Sigmoid colon (tissue), 4 donors: ENCODE results near the gene WNT3.

Source experiments
- EP300 ChIP-seq, 4 donors: sonication (generic); formaldehyde crosslinking; IDR thresholded peaks; one replicate each; pipeline ENCODE4 v1.6.1; 2017; ENCODE audit warnings: antibody characterized with exemption in 4 of 4
- POLR2A ChIP-seq, 2 donors: fragments of 450-650 bp; IDR thresholded peaks; one replicate each; pipeline ENCODE4 v1.6.1; 2016; ENCODE audit warnings: antibody characterized with exemption in 2 of 2, mild to moderate bottlenecking in 2 of 2, moderate library complexity in 2 of 2
- POLR2AphosphoS5 ChIP-seq, 4 donors: sonication (generic); formaldehyde crosslinking; IDR thresholded peaks; one replicate each; pipeline ENCODE4 v1.6.1; 2017; ENCODE audit warnings: antibody characterized with exemption in 4 of 4
- TF ChIP-seq, protein P1 (sequence below), 4 experiments: fragments of 450-650 bp in 3 of 4; fragments of 200-600 bp in 1 of 4; IDR thresholded peaks; one replicate each; pipeline ENCODE4 v1.5.1; 2016 to 2019; ENCODE audit warnings: antibody characterized with exemption in 4 of 4, mild to moderate bottlenecking in 3 of 4, moderate library complexity in 2 of 4

DNA sequence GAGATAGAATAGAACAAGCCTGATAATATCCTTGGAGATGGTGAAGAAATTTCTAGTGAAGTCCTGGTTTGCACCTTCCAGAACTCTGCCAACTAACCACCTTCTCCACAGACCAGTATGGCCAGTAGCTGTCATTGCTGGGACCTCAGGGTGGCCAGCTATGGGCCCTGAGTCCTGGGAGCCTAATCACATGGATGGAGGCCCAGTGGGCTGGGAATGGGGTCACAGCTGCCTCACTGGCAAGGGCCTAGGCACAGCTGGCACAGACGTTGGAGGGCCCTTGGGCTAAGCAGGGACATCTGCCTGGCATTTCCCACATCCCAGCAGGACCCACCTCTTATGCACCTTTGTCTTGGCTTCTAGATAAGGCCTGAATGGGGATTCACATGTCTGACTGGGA is 7.6 kb upstream of the WNT3 start:
- TF ChIP-seq, protein P1, sequence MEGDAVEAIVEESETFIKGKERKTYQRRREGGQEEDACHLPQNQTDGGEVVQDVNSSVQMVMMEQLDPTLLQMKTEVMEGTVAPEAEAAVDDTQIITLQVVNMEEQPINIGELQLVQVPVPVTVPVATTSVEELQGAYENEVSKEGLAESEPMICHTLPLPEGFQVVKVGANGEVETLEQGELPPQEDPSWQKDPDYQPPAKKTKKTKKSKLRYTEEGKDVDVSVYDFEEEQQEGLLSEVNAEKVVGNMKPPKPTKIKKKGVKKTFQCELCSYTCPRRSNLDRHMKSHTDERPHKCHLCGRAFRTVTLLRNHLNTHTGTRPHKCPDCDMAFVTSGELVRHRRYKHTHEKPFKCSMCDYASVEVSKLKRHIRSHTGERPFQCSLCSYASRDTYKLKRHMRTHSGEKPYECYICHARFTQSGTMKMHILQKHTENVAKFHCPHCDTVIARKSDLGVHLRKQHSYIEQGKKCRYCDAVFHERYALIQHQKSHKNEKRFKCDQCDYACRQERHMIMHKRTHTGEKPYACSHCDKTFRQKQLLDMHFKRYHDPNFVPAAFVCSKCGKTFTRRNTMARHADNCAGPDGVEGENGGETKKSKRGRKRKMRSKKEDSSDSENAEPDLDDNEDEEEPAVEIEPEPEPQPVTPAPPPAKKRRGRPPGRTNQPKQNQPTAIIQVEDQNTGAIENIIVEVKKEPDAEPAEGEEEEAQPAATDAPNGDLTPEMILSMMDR (IDR thresholded peaks at IDR 0.05) = no peak
- no peak for TF ChIP-seq POLR2AphosphoS5 (IDR thresholded peaks at IDR 0.05)
- no peak for TF ChIP-seq POLR2A (IDR thresholded peaks at IDR 0.05)
- no peak for TF ChIP-seq EP300 (IDR thresholded peaks at IDR 0.05)
